Pancreas (tissue), 10 donors: ENCODE data around the gene TDP1. TPM values are rescaled to one million over a fixed set of nuclear protein-coding genes. Genes with fewer than 3 reads are reported as not detected.

Experiments
- ATAC-seq, 4 donors: fragments of 200-7000 bp; cut with Tn5 transposase; one replicate each; pipeline versions ENCODE4 v1.8.0 to v1.9.1; 2020; ENCODE audit warnings: mild to moderate bottlenecking in 4 of 4, moderate library complexity in 4 of 4
- DNase-seq, 6 donors: peaks; one replicate each; pipeline ENCODE4 v3.0.0-alpha.2; 2020
- FAIRE-seq: peaks from 2 replicates; lab custom pipeline; 2012; peaks lifted over from hg19 to GRCh38; lab: Jason Lieb, UNC
- H3K27ac ChIP-seq, 4 donors: fragments of 200-600 bp; sonication (generic); 1 replicate in 3 of 4; 2 replicates in 1 of 4; pipeline versions ENCODE4 v1.5.0 to v1.8.0; 2020
- H3K27me3 ChIP-seq, 4 donors: fragments of 200-600 bp; one replicate each; pipeline ENCODE4 v1.8.0; 2021
- H3K36me3 ChIP-seq, 3 donors: fragments of 200-600 bp; sonication (generic) in 1 of 3; one replicate each; pipeline versions ENCODE4 v1.5.0 to v1.8.0; 2020 to 2021
- H3K4me1 ChIP-seq, 3 donors: fragments of 200-600 bp; one replicate each; pipeline ENCODE4 v1.8.0; 2021
- H3K4me3 ChIP-seq, 4 donors: fragments of 200-600 bp; sonication (generic) in 2 of 4; one replicate each; pipeline versions ENCODE4 v1.5.0 to v1.8.0; 2020 to 2021
- H3K9me3 ChIP-seq, 4 donors: fragments of 200-600 bp; one replicate each; pipeline ENCODE4 v1.8.0; 2021
- WGBS, 2 donors: extraction: QIAGEN DNeasy Blood & Tissue Kit; methylation state at CpG; one replicate each; pipeline ENCODE4 v1.1.7; 2013; 5-methylcytosine and 5-hydroxymethylcytosine counted together
- intact Hi-C, 3 donors: fragments of 100-400 bp; cut with DNase I; formaldehyde crosslinking; loops; one replicate each; pipeline versions ENCODE4 v1.11.1 to v1.14.2; 2022
- polyA plus RNA-seq, 2 donors: library from polyadenylated mRNA; stranded (reverse); fragments of 200-250 nt; gene quantifications; one replicate each; pipeline ENCODE4 v1.2.3, GENCODE V29; 2013
- total RNA-seq, 6 donors: library from RNA; stranded (reverse); fragmentation: NEBNext Ultra II Directional in 4 of 6; extraction: Animal tissue kit (Norgen Biotek cat#: 25700) in 4 of 6; gene quantifications; one replicate each; pipeline versions ENCODE4 v1.2.1 to v1.2.4, GENCODE V29; 2021 to 2023
- TF ChIP-seq, protein P1 (sequence below), 4 donors: fragments of 200-600 bp; sonication (generic) in 3 of 4; IDR thresholded peaks; one replicate each; pipeline versions ENCODE4 v1.5.0 to v1.8.0; 2021; ENCODE audit warnings: antibody characterized with exemption in 4 of 4
- donor health status: healthy with polysubstance abuse.
- donor health status: DM: no; HTN: no; CAD: no; lungs with moderate emphysema.
- donor health status: DM: no; HTN: no; CAD: no.
- donor health status: control.
- donor health status: control.
- donor health status: Bipolar disorder and iron deficiency.
- donor health status: DM: yes; HTN: yes; CAD: no.
- donor health status: DM: no; HTN: no; CAD: no.
- donor health status: DM: no; HTN: no; CAD: no.
- donor health status: DM: yes; HTN: yes; CAD: no.

Gene TDP1
- total and polyA plus RNA-seq, 8 donors = 2.2 to 9.5 (median 5.8) TPM

DNA sequence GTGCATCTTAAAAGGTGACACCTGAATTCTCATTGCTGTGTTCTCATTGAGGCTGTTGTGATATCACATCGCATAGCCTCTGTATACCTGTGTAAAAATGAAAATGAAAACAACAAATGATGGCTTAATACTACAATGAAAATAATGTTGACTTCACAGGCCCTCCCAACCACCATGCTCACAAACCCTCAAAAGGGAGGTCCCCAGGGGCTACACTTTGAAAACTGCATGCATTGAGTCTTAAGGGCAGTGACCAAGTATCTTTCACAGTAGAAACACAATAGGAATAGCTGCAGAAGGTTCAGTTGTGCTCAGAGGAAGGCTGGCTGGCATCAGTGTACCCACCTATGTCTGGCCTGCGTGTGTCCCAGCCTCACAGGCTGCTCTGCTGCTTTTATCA is 78.4 kb downstream of the TDP1 start:
- no peak for DNase-seq
- intact Hi-C loops = no loop called here
- no peaks in the 10 kb centered on the region for H3K27me3 ChIP-seq
- H3K36me3 ChIP-seq = peaks cover 0 to 13% (median 4%) of the 10 kb centered on the region in 3 donors
- whole genome bisulfite sequencing, 2 donors = 99% methylated on average over 2 of the region's 2 CpGs
- H3K4me1 ChIP-seq = no peaks in the 10 kb centered on the region
- H3K4me3 ChIP-seq = no peak overlapping the region
- no peaks in the 10 kb centered on the region for H3K9me3 ChIP-seq
- no peak for FAIRE-seq
- H3K27ac ChIP-seq = no peak overlapping the region
- ATAC-seq = no peak
- TF ChIP-seq, protein P1, sequence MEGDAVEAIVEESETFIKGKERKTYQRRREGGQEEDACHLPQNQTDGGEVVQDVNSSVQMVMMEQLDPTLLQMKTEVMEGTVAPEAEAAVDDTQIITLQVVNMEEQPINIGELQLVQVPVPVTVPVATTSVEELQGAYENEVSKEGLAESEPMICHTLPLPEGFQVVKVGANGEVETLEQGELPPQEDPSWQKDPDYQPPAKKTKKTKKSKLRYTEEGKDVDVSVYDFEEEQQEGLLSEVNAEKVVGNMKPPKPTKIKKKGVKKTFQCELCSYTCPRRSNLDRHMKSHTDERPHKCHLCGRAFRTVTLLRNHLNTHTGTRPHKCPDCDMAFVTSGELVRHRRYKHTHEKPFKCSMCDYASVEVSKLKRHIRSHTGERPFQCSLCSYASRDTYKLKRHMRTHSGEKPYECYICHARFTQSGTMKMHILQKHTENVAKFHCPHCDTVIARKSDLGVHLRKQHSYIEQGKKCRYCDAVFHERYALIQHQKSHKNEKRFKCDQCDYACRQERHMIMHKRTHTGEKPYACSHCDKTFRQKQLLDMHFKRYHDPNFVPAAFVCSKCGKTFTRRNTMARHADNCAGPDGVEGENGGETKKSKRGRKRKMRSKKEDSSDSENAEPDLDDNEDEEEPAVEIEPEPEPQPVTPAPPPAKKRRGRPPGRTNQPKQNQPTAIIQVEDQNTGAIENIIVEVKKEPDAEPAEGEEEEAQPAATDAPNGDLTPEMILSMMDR (IDR thresholded peaks at IDR 0.05) = no peak

- H3K36me3 ChIP-seq = peaks cover 0 to 13% (median 4%) of the 10 kb centered on the region in 3 donors
- WGBS, 2 donors = 90 to 92% methylated on average over 6 of the region's 6 CpGs
These were observed 79.3 kb downstream of the TDP1 start for GRCh38 chr14:90034835-90035525.

DNA sequence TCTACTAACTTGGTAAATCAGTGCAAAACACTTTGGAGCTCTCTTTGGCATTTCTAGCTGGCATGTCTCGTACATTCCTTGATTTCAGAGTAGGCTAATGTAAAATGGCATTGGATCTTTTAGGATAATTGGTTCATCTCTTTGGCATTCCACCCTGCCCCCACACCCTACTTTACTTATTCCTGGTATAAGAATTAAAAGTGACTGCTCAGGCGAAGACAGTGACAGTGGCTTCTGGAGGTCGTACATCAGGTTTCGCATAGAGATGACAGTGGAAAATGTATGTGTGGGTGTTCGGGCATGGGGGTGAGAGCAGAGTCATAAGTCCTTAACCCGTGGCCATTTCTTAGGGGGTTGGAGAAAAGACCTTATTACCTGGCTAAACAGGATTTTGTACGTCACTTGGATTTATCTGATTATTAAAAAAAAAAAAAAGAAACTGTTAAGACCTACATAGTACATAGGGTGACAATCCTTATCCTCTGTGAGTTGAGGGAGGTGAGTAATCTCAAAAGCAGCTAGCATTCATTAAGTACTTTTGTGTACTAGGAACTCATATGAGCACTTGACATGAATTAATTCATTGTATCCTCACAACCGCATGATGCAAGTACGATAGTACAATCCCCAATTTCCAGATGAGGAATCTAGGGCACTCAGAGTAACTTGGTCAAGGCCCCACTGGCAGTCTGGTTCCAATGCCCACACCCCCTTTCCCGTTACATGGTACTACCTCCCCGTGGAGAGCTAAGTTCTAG is 83.7 kb downstream of the TDP1 start:
- no peak for ATAC-seq
- Histone ChIP-seq H3K27me3 (no peaks in the 10 kb centered on the region), H3K27ac (no peak overlapping the region), H3K9me3 (no peaks in the 10 kb centered on the region), H3K4me3 (no peak overlapping the region), H3K36me3 (no peaks in the 10 kb centered on the region), H3K4me1 (no peaks in the 10 kb centered on the region)
- no peak for DNase-seq
- no peak for FAIRE-seq
- intact Hi-C loops = no loop called here
- TF ChIP-seq, protein P1 (IDR thresholded peaks at IDR 0.05) = no peak
- WGBS, 2 donors = 96 to 97% methylated on average over 11 of the region's 11 CpGs

More at GRCh38 chr14:90034835-90035525, 79.3 kb downstream of the TDP1 start:
- H3K4me1 ChIP-seq = no peaks in the 10 kb centered on the region
- no peaks in the 10 kb centered on the region for H3K9me3 ChIP-seq
- no peaks in the 10 kb centered on the region for H3K27me3 ChIP-seq
- H3K27ac ChIP-seq = no peak overlapping the region
- DNase-seq = no peak
- ATAC-seq = no peak
- FAIRE-seq = no peak
- TF ChIP-seq, protein P1 (IDR thresholded peaks at IDR 0.05) = no peak
- H3K4me3 ChIP-seq = no peak overlapping the region
- intact Hi-C loops = no loop called here

GRCh38 chr14:90040411-90040810 is 84.7 kb downstream of the TDP1 start:
- TF ChIP-seq, protein P1 (IDR thresholded peaks at IDR 0.05) = no peak
- no peaks in the 10 kb centered on the region for H3K4me1 ChIP-seq
- intact Hi-C loops = no loop called here
- WGBS, 2 donors = 88% methylated on average over 3 of the region's 3 CpGs
- H3K36me3 ChIP-seq = no peaks in the 10 kb centered on the region
- no peak overlapping the region for H3K27ac ChIP-seq
- DNase-seq (no peak), ATAC-seq (no peak), FAIRE-seq (no peak)
- H3K9me3 ChIP-seq = no peaks in the 10 kb centered on the region
- no peak overlapping the region for H3K4me3 ChIP-seq
- no peaks in the 10 kb centered on the region for H3K27me3 ChIP-seq
